Small intestine (tissue), 7 donors: Measurements from ENCODE around the gene TMEM106C. TPM values are rescaled to one million over a fixed set of nuclear protein-coding genes. Genes with fewer than 3 reads are reported as not detected.

ENCODE experiments used
- DNase-seq, 2 donors: peaks; one replicate each; pipeline versions ENCODE4 v3.0.0 to v3.0.0-alpha.2; 2013
- FAIRE-seq: peaks from 2 replicates; lab custom pipeline; 2012; peaks lifted over from hg19 to GRCh38; lab: Jason Lieb, UNC
- H3K27ac ChIP-seq, 3 donors: one replicate each; pipeline ENCODE4 v1.5.1; 2013; ENCODE audit warnings: low read length in 2 of 3, mild to moderate bottlenecking in 2 of 3, control low read depth in 1 of 3, inconsistent platforms in 1 of 3, low read depth in 1 of 3, moderate library complexity in 1 of 3
- H3K27me3 ChIP-seq, 3 donors: one replicate each; pipeline ENCODE4 v1.6.1; 2013; ENCODE audit warnings: low read length in 3 of 3, inconsistent platforms in 1 of 3; ENCODE audit not compliant: control insufficient read depth in 3 of 3, insufficient read depth in 3 of 3
- H3K36me3 ChIP-seq, 3 donors: one replicate each; pipeline ENCODE4 v1.6.1; 2013; ENCODE audit warnings: low read length in 3 of 3, inconsistent platforms in 1 of 3, low read depth in 1 of 3, mild to moderate bottlenecking in 1 of 3, moderate library complexity in 1 of 3; ENCODE audit not compliant: control insufficient read depth in 3 of 3, insufficient read depth in 2 of 3
- H3K4me1 ChIP-seq, 3 donors: one replicate each; pipeline ENCODE4 v1.6.1; 2013; ENCODE audit warnings: low read length in 2 of 3, inconsistent platforms in 1 of 3, low read depth in 1 of 3, mild to moderate bottlenecking in 1 of 3, moderate library complexity in 1 of 3; ENCODE audit not compliant: control insufficient read depth in 3 of 3, insufficient read depth in 2 of 3
- H3K4me3 ChIP-seq, 3 donors: one replicate each; pipeline ENCODE4 v1.5.1; 2013; ENCODE audit warnings: low read length in 3 of 3, control low read depth in 1 of 3, inconsistent platforms in 1 of 3, low read depth in 1 of 3, mild to moderate bottlenecking in 1 of 3, moderate library complexity in 1 of 3
- H3K9me3 ChIP-seq, 2 donors: one replicate each; pipeline ENCODE4 v1.6.1; 2013; ENCODE audit warnings: low read depth in 1 of 2, low read length in 1 of 2; ENCODE audit not compliant: control insufficient read depth in 2 of 2, insufficient read depth in 1 of 2
- WGBS, 3 donors: extraction: QIAGEN DNeasy Blood & Tissue Kit; methylation state at CpG; one replicate each; pipeline ENCODE4 v1.1.7; 2013; 5-methylcytosine and 5-hydroxymethylcytosine counted together
- polyA plus RNA-seq, 4 donors: library from polyadenylated mRNA; stranded (reverse) in 3 of 4; unstranded in 1 of 4; fragments of 200-250 nt in 3 of 4; fragments of 120-200 nt in 1 of 4; gene quantifications; one replicate each; pipeline versions ENCODE4 v1.2.1 to v1.2.3, GENCODE V29; 2013
- donor health status: healthy with polysubstance abuse.
- donor health status: control.
- donor health status: control.
- donor health status: Bipolar disorder and iron deficiency.
- donor health status: healthy.

The TMEM106C gene
- polyA plus RNA-seq, 4 donors: 140 to 234 (median 177) TPM

GRCh38 chr12:48005001-48005749 is 41.8 kb downstream of the TMEM106C start:
- Histone ChIP-seq H3K36me3 (no peaks in the 10 kb centered on the region), H3K9me3 (no peaks in the 10 kb centered on the region), H3K27me3 (peaks cover 19 to 59% (median 25%) of the 10 kb centered on the region in 3 donors), H3K27ac (no peak overlapping the region), H3K4me1 (peaks cover 2 to 42% (median 10%) of the 10 kb centered on the region in 3 donors), H3K4me3 (peak overlapping the region in 1 of 3 donors; percentile 22)
- no peak for FAIRE-seq
- DNase-seq: no peak
- 51 to 72% (median 63%) methylated on average over 28 to 30 of the region's 30 CpGs for WGBS, 3 donors

GRCh38 chr12:48005750-48006021 is 42.3 kb downstream of the TMEM106C start:
- Histone ChIP-seq H3K36me3 (no peaks in the 10 kb centered on the region), H3K27ac (no peak overlapping the region), H3K27me3 (peaks cover 19 to 56% (median 25%) of the 10 kb centered on the region in 3 donors), H3K9me3 (no peaks in the 10 kb centered on the region), H3K4me3 (no peak overlapping the region), H3K4me1 (peaks cover 2 to 40% (median 10%) of the 10 kb centered on the region in 3 donors)
- DNase-seq: no peak
- no peak for FAIRE-seq

GRCh38 chr12:48007206-48007605 is 43.8 kb downstream of the TMEM106C start:
- DNase-seq (no peak), FAIRE-seq (no peak)
- no peak overlapping the region for H3K27ac ChIP-seq
- peaks cover 12 to 41% (median 23%) of the 10 kb centered on the region in 3 donors for H3K27me3 ChIP-seq
- H3K9me3 ChIP-seq: no peaks in the 10 kb centered on the region
- H3K4me3 ChIP-seq: no peak overlapping the region
- peaks cover 0 to 25% (median 6%) of the 10 kb centered on the region in 3 donors for H3K4me1 ChIP-seq
- WGBS, 3 donors: 76 to 89% (median 88%) methylated on average over 4 of the region's 4 CpGs
- H3K36me3 ChIP-seq: no peaks in the 10 kb centered on the region

GRCh38 chr12:48008349-48008748 is 45.0 kb downstream of the TMEM106C start:
- 53 to 93% (median 74%) methylated on average over 2 of the region's 2 CpGs for WGBS, 3 donors
- no peak overlapping the region for H3K4me3 ChIP-seq
- FAIRE-seq (no peak), DNase-seq (no peak)
- H3K36me3 ChIP-seq: no peaks in the 10 kb centered on the region
- peaks cover 11 to 29% (median 17%) of the 10 kb centered on the region in 3 donors for H3K27me3 ChIP-seq
- no peak overlapping the region for H3K27ac ChIP-seq
- H3K9me3 ChIP-seq: no peaks in the 10 kb centered on the region
- peaks cover 0 to 19% (median 0%) of the 10 kb centered on the region in 3 donors for H3K4me1 ChIP-seq

GRCh38 chr12:48008950-48009349 is 45.6 kb downstream of the TMEM106C start:
- H3K4me3 ChIP-seq: no peak overlapping the region
- WGBS, 3 donors: 81 to 88% (median 85%) methylated on average over 4 of the region's 4 CpGs
- DNase-seq: no peak
- H3K4me1 ChIP-seq: peaks cover 0 to 18% (median 0%) of the 10 kb centered on the region in 3 donors
- no peak overlapping the region for H3K27ac ChIP-seq
- no peaks in the 10 kb centered on the region for H3K36me3 ChIP-seq
- FAIRE-seq: no peak
- H3K27me3 ChIP-seq: peaks cover 11 to 23% (median 12%) of the 10 kb centered on the region in 3 donors
- H3K9me3 ChIP-seq: no peaks in the 10 kb centered on the region

GRCh38 chr12:48009471-48009870 is 46.1 kb downstream of the TMEM106C start:
- Histone ChIP-seq H3K27me3 (peaks cover 10 to 18% (median 12%) of the 10 kb centered on the region in 3 donors), H3K36me3 (no peaks in the 10 kb centered on the region), H3K27ac (no peak overlapping the region), H3K4me1 (peaks cover 0 to 16% (median 0%) of the 10 kb centered on the region in 3 donors), H3K9me3 (no peaks in the 10 kb centered on the region), H3K4me3 (no peak overlapping the region)
- WGBS, 3 donors: 41 to 73% (median 59%) methylated on average over 1 of the region's 1 CpG
- DNase-seq (no peak), FAIRE-seq (no peak)

- 66 to 78% (median 76%) methylated on average over 7 of the region's 7 CpGs for WGBS, 3 donors
- no peak for FAIRE-seq
- peaks cover under 1 to 8% (median 4%) of the 10 kb centered on the region in 3 donors for H3K27me3 ChIP-seq
Observed at GRCh38 chr12:48010366-48010970, 47.1 kb downstream of the TMEM106C start.

GRCh38 chr12:48012070-48012469 is 48.7 kb downstream of the TMEM106C start:
- DNase-seq (no peak), FAIRE-seq (no peak)
- 57 to 68% (median 61%) methylated on average over 8 of the region's 8 CpGs for WGBS, 3 donors
- H3K4me1 ChIP-seq: peaks cover 0 to 12% (median 0%) of the 10 kb centered on the region in 3 donors
- no peaks in the 10 kb centered on the region for H3K27me3 ChIP-seq
- H3K36me3 ChIP-seq: no peaks in the 10 kb centered on the region
- H3K4me3 ChIP-seq: no peak overlapping the region
- H3K9me3 ChIP-seq: no peaks in the 10 kb centered on the region
- no peak overlapping the region for H3K27ac ChIP-seq

More at GRCh38 chr12:48010366-48010970, 47.1 kb downstream of the TMEM106C start:
- Histone ChIP-seq H3K4me3 (no peak overlapping the region), H3K27ac (no peak overlapping the region), H3K36me3 (no peaks in the 10 kb centered on the region), H3K4me1 (peaks cover 0 to 10% (median 0%) of the 10 kb centered on the region in 3 donors), H3K9me3 (no peaks in the 10 kb centered on the region)
- no peak for DNase-seq
